ENCODE results near the gene ABHD16B.

DNA sequence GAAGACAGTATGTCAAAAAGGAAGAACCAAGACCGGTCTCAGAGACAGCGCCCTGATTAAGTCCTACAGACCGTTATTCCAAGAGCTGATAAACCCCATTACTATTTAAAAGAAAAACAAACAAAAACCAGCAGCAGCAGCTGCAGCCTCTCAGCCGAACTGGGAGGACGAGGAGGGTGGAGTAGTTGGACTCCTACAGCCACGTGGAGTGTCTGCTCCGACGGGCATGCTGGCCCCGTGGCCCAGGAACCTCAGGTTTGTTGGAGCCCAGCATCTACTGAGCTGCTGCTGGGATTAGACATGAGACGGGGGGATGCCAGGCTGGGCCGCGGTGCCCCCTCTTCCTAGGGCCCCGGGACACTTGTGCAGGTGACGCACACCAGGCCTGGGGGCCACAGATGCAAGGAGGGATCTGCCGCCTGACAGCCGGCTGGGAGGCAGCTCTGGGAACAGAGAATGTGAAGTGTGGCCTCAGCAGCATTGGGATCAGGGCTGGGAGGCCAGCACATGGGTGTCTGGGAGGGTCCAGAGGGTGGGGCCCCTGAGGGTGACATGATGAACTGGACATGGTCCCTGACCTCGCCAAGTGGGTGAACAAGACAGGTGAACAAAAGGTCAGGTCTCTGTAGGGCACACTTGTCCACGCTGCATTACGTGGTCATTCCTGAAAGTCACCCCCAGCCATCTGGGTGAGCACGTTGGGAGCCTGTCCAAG lies 27.4 kb upstream of the ABHD16B start:
- TF ChIP-seq POLR2AphosphoS5 (IDR thresholded peaks at IDR 0.05) (no peak), POLR2A (IDR thresholded peaks at IDR 0.05) (no peak), CTCF (IDR thresholded peaks at IDR 0.05) (no peak)

Measured in stomach (tissue), 4 donors.